Immature natural killer cell (primary cell): ENCODE data around the gene BMERB1. TPM values are rescaled to one million over a fixed set of nuclear protein-coding genes. Genes with fewer than 3 reads are reported as not detected.
"Not testable (repeated sequence)": the region's sequence is repeated elsewhere in the genome, so short reads cannot be mapped to it uniquely, and the experiment has no call there.

ENCODE experiments used
- DNase-seq, 3 donors: peaks; one replicate each; pipeline ENCODE4 v3.0.0; 2022; ENCODE audit warnings: mixed read lengths in 1 of 3
- H3K27ac Mint-ChIP-seq, 6 donors: one replicate each; pipeline ENCODE4 v1.8.0; 2020; ENCODE audit warnings: mixed read lengths in 6 of 6, mild to moderate bottlenecking in 5 of 6, inconsistent platforms in 4 of 6, moderate library complexity in 3 of 6
- H3K27me3 Mint-ChIP-seq, 3 donors: one replicate each; pipeline ENCODE4 v1.8.0; 2020 to 2021; ENCODE audit warnings: low read depth in 3 of 3, mild to moderate bottlenecking in 3 of 3, mixed read lengths in 3 of 3, moderate library complexity in 3 of 3, inconsistent platforms in 1 of 3
- H3K36me3 Mint-ChIP-seq, 3 donors: one replicate each; pipeline ENCODE4 v1.8.0; 2020; ENCODE audit warnings: mixed read lengths in 3 of 3, inconsistent platforms in 2 of 3, mild to moderate bottlenecking in 2 of 3
- H3K4me1 Mint-ChIP-seq, 2 donors: one replicate each; pipeline ENCODE4 v1.8.0; 2020; ENCODE audit warnings: inconsistent platforms in 2 of 2, mild to moderate bottlenecking in 2 of 2, mixed read lengths in 2 of 2, moderate library complexity in 1 of 2
- H3K4me3 Mint-ChIP-seq, 5 donors: one replicate each; pipeline ENCODE4 v1.8.0; 2020; ENCODE audit warnings: mild to moderate bottlenecking in 5 of 5, mixed read lengths in 5 of 5, inconsistent platforms in 3 of 5, moderate library complexity in 3 of 5
- H3K9me3 Mint-ChIP-seq, 6 donors: one replicate each; pipeline ENCODE4 v1.8.0; 2020; ENCODE audit warnings: mild to moderate bottlenecking in 6 of 6, mixed read lengths in 6 of 6, inconsistent platforms in 4 of 6, moderate library complexity in 3 of 6
- polyA plus RNA-seq, 3 donors: library from polyadenylated mRNA; unstranded; fragments of 300-500 nt; fragmentation: Illumina TruSeq; gene quantifications; one replicate each; pipeline ENCODE4 v1.2.3, GENCODE V29; 2021

The BMERB1 gene
- polyA plus RNA-seq, 3 donors from 2014 or later: 1.9 to 4.4 (median 3.0) TPM

DNA sequence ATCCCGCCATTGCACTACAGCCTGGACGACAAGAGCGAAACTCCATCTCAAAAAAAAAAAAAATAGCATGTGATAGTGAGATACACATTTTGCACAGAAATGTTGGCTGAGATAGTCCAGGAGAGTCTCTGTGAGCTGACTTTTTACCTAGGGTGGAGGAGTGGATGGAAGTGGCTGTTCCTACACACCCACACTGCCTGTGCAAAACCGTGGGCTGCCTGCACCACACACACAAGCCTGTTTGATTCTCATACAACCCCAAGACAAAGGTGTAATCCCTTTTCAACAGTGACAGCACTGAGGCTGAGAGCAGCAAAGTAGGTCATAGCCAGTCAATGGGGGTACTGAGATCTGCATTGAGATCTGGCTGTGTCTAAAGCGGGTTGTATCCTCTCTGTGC is 121.7 kb downstream of the BMERB1 start:
- no peaks in the 10 kb centered on the region for H3K4me1 Mint-ChIP-seq
- no peak for DNase-seq
- peaks cover 0 to 3% (median 2%) of the 10 kb centered on the region in 3 donors for H3K27me3 Mint-ChIP-seq
- no peak overlapping the region for H3K4me3 Mint-ChIP-seq
- H3K27ac Mint-ChIP-seq: peak overlapping the region in 2 of 6 donors; percentile 16 to 67
- no peaks in the 10 kb centered on the region for H3K36me3 Mint-ChIP-seq
- H3K9me3 Mint-ChIP-seq: no peaks in the 10 kb centered on the region

DNA sequence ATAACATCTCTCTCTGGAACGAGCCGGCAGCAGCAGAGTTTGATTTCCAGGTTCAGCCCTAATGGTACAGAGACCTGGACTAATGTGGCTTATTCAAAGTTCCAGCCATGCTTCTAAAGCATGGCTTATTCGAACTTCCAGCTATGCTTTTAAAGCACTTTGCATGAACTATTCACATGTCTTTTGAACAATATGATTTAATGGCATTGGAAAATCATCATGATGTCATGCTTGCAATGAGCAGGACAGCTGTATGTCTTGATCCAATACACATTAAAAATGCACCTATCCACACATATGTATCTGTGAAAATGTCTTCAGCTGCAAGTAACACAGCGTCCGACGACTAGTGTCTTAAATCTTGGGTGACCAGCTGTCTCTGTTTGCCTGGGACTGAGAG is 122.9 kb downstream of the BMERB1 start:
- no peak overlapping the region for H3K4me3 Mint-ChIP-seq
- no peaks in the 10 kb centered on the region for H3K9me3 Mint-ChIP-seq
- H3K4me1 Mint-ChIP-seq: no peaks in the 10 kb centered on the region
- no peak overlapping the region for H3K27ac Mint-ChIP-seq
- H3K27me3 Mint-ChIP-seq: peaks cover 0 to 3% (median 2%) of the 10 kb centered on the region in 3 donors
- no peak for DNase-seq
- H3K36me3 Mint-ChIP-seq: no peaks in the 10 kb centered on the region

GRCh38 chr16:15559176-15559575 is 124.8 kb downstream of the BMERB1 start:
- Mint-ChIP-seq H3K36me3 (peaks cover 0 to 8% (median 0%) of the 10 kb centered on the region in 3 donors), H3K4me1 (peaks cover 6 to 9% of the 10 kb centered on the region in 2 donors), H3K27ac (peak overlapping the region in 1 of 6 donors; percentile 44), H3K4me3 (no peak overlapping the region), H3K27me3 (peaks cover 0 to 4% (median under 1%) of the 10 kb centered on the region in 3 donors), H3K9me3 (no peaks in the 10 kb centered on the region)
- DNase-seq: no peak

DNA sequence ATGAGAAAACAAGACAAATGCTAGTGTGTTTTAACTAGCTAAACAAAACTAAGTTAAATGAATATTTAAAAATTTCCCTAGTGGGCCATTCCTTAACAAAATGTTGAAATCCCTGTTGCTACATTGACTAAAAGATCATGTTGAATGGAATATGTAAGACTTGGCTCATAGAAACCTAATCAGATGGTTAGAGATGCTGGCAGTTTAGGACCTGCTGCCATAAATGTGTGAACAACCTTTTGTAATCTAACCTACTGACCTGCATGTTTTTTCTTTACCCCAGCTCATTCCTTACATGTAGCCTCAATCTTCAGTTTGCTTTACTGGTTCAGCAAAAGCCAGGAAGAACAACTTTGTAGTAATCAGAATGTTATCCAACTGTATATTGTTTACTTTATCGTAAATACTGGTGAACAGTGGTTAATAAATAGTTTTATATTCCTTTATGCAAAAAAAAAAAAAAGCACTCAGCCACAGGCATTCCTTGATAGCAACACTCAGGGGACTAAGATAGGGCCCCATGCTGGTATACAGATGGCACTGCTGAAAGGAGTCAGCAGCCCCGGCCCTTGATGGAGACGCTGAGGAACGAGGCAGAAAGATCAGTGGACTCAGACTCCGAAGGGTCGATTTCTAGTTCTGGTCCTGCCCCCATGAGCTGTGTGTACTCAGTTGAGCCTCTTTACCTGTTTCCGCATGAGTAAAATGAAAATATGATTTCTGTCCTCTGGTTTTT is 130.4 kb downstream of the BMERB1 start:
- Mint-ChIP-seq H3K4me1 (peaks cover 6 to 9% of the 10 kb centered on the region in 2 donors), H3K9me3 (peaks cover 0 to 2% (median 0%) of the 10 kb centered on the region in 6 donors), H3K36me3 (peaks cover 0 to 8% (median 0%) of the 10 kb centered on the region in 3 donors), H3K27me3 (peaks cover 0 to 4% (median 2%) of the 10 kb centered on the region in 3 donors), H3K4me3 (no peak overlapping the region), H3K27ac (no peak overlapping the region)
- no peak for DNase-seq

GRCh38 chr16:15566095-15566494 is 131.7 kb downstream of the BMERB1 start:
- H3K27me3 Mint-ChIP-seq: peaks cover 0 to 4% (median 2%) of the 10 kb centered on the region in 3 donors
- peaks cover 0 to 8% (median 0%) of the 10 kb centered on the region in 3 donors for H3K36me3 Mint-ChIP-seq
- H3K4me3 Mint-ChIP-seq: no peak overlapping the region
- H3K4me1 Mint-ChIP-seq: peaks cover 6 to 9% of the 10 kb centered on the region in 2 donors
- no peak overlapping the region for H3K27ac Mint-ChIP-seq
- H3K9me3 Mint-ChIP-seq: peaks cover 0 to 2% (median 0%) of the 10 kb centered on the region in 6 donors
- no peak for DNase-seq

DNA sequence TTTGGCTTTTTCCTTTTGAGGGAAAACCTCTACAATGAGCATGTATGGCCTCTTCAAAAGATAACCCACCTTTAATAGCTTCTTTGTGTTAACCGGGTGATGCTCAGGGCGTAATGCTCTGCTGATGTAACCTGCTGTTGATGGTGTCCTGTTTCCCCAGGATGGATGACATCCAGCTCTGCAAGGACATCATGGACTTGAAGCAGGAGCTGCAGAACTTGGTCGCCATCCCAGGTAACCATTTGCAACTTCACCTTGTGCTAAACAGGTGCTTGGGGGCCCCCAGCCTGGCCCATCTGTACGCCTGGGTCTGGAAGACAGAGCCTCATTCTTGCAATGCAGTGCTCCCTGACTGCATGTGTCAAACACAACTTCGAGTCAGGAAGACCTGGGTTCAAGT is 133.4 kb downstream of the BMERB1 start:
- peaks cover 6 to 9% of the 10 kb centered on the region in 2 donors for H3K4me1 Mint-ChIP-seq
- H3K36me3 Mint-ChIP-seq: peaks cover 0 to 8% (median 0%) of the 10 kb centered on the region in 3 donors
- no peak overlapping the region for H3K4me3 Mint-ChIP-seq
- no peak overlapping the region for H3K27ac Mint-ChIP-seq
- no peak for DNase-seq
- peaks cover 0 to 4% (median 2%) of the 10 kb centered on the region in 3 donors for H3K27me3 Mint-ChIP-seq
- H3K9me3 Mint-ChIP-seq: peaks cover 0 to 2% (median 0%) of the 10 kb centered on the region in 6 donors

- not testable (repeated sequence) for H3K27me3 Mint-ChIP-seq, H3K4me1 Mint-ChIP-seq, H3K36me3 Mint-ChIP-seq, H3K27ac Mint-ChIP-seq, H3K4me3 Mint-ChIP-seq, DNase-seq, H3K9me3 Mint-ChIP-seq
Measured at GRCh38 chr16:15570666-15571065, 136.3 kb downstream of the BMERB1 start.

DNA sequence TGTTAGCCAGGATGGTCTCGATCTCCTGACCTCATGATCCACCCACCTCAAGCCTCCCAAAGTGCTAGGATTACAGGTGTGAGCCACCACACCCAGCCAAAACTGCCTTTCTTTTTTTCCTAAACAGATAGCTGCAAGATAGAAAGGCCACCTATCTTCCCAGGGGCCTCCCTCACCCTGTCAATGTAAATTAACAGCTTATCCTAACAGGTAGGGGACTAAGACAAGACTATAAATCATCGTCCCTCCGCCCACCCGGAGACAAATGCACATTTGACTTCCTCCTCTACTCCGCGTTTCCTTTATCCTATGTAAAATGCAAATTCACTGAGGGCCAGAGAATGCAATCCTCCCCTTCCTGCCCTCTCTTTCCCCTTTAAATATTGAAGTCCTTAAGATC is 137.2 kb downstream of the BMERB1 start:
- H3K27ac Mint-ChIP-seq: no peak overlapping the region
- H3K4me3 Mint-ChIP-seq: no peak overlapping the region
- peaks cover 2 to 8% of the 10 kb centered on the region in 2 donors for H3K4me1 Mint-ChIP-seq
- DNase-seq: no peak
- no peaks in the 10 kb centered on the region for H3K27me3 Mint-ChIP-seq
- H3K9me3 Mint-ChIP-seq: peaks cover 0 to 2% (median 0%) of the 10 kb centered on the region in 6 donors
- peaks cover 0 to 3% (median 0%) of the 10 kb centered on the region in 3 donors for H3K36me3 Mint-ChIP-seq

- Mint-ChIP-seq H3K4me3 (no peak overlapping the region), H3K27ac (no peak overlapping the region), H3K36me3 (peaks cover 0 to 3% (median 0%) of the 10 kb centered on the region in 3 donors), H3K27me3 (no peaks in the 10 kb centered on the region), H3K9me3 (peaks cover 0 to 2% (median 0%) of the 10 kb centered on the region in 6 donors), H3K4me1 (peaks cover 2 to 8% of the 10 kb centered on the region in 2 donors)
- DNase-seq: no peak
Measured at GRCh38 chr16:15572329-15573001, 138.1 kb downstream of the BMERB1 start.

- Mint-ChIP-seq H3K4me1 (peaks cover 2 to 8% of the 10 kb centered on the region in 2 donors), H3K9me3 (no peaks in the 10 kb centered on the region), H3K27ac (no peak overlapping the region), H3K4me3 (no peak overlapping the region), H3K27me3 (no peaks in the 10 kb centered on the region), H3K36me3 (peaks cover 0 to 3% (median 0%) of the 10 kb centered on the region in 3 donors)
- no peak for DNase-seq
Measured at GRCh38 chr16:15573274-15573895, 139.0 kb downstream of the BMERB1 start.

- H3K4me1 Mint-ChIP-seq, H3K9me3 Mint-ChIP-seq, H3K4me3 Mint-ChIP-seq, H3K36me3 Mint-ChIP-seq, H3K27me3 Mint-ChIP-seq, DNase-seq: not testable (repeated sequence)
- peak overlapping the region in 1 of 6 donors; percentile 60 for H3K27ac Mint-ChIP-seq
Measured at GRCh38 chr16:15573896-15574613, 139.7 kb downstream of the BMERB1 start.

GRCh38 chr16:15574614-15574948 is 140.2 kb downstream of the BMERB1 start:
- DNase-seq: no peak
- Mint-ChIP-seq H3K4me1 (peaks cover 2 to 8% of the 10 kb centered on the region in 2 donors), H3K27me3 (no peaks in the 10 kb centered on the region), H3K27ac (peak overlapping the region in 1 of 6 donors; percentile 60), H3K36me3 (peaks cover 0 to 3% (median 0%) of the 10 kb centered on the region in 3 donors), H3K4me3 (no peak overlapping the region), H3K9me3 (no peaks in the 10 kb centered on the region)

- no peaks in the 10 kb centered on the region for H3K9me3 Mint-ChIP-seq
- DNase-seq: no peak
- peaks cover 0 to 2% (median 0%) of the 10 kb centered on the region in 3 donors for H3K27me3 Mint-ChIP-seq
- H3K4me3 Mint-ChIP-seq: peak overlapping the region in 1 of 5 donors; percentile 44
- peaks cover 0 to 3% (median 0%) of the 10 kb centered on the region in 3 donors for H3K36me3 Mint-ChIP-seq
- peaks cover 2 to 8% of the 10 kb centered on the region in 2 donors for H3K4me1 Mint-ChIP-seq
- peak overlapping the region in 1 of 6 donors; percentile 56 for H3K27ac Mint-ChIP-seq
Measured at GRCh38 chr16:15575293-15576049, 141.1 kb downstream of the BMERB1 start.
